ENCODE results near the gene ACOXL.
"Not testable (repeated sequence)": the region's sequence is repeated elsewhere in the genome, so short reads cannot be mapped to it uniquely, and the experiment has no call there.

The ACOXL gene

GRCh38 chr2:111034146-111034545, 301.8 kb downstream of the ACOXL start:
- no peaks in the 10 kb centered on the region for H3K36me3 Mint-ChIP-seq (ENCODE audit: low read depth)
- H3K27ac Mint-ChIP-seq, result no peak overlapping the region
- H3K9me3 Mint-ChIP-seq, result no peaks in the 10 kb centered on the region
- no peak overlapping the region for H3K4me3 Mint-ChIP-seq
- H3K4me1 Mint-ChIP-seq (ENCODE audit: low read depth), result peaks cover 44% of the 10 kb centered on the region
- H3K27me3 Mint-ChIP-seq, result peaks cover 69% of the 10 kb centered on the region

GRCh38 chr2:111034606-111035005, 302.2 kb downstream of the ACOXL start:
- H3K4me3 Mint-ChIP-seq, result no peak overlapping the region
- peaks cover 74% of the 10 kb centered on the region for H3K27me3 Mint-ChIP-seq
- no peaks in the 10 kb centered on the region for H3K36me3 Mint-ChIP-seq (ENCODE audit: low read depth)
- H3K4me1 Mint-ChIP-seq (ENCODE audit: low read depth), result peaks cover 45% of the 10 kb centered on the region
- H3K9me3 Mint-ChIP-seq, result no peaks in the 10 kb centered on the region
- H3K27ac Mint-ChIP-seq, result no peak overlapping the region

- Mint-ChIP-seq H3K27ac (no peak overlapping the region), H3K27me3 (peaks cover 72% of the 10 kb centered on the region), H3K4me1 (ENCODE audit: low read depth) (peaks cover 45% of the 10 kb centered on the region), H3K4me3 (no peak overlapping the region), H3K9me3 (no peaks in the 10 kb centered on the region), H3K36me3 (ENCODE audit: low read depth) (no peaks in the 10 kb centered on the region)
These were observed 303.6 kb downstream of the ACOXL start for GRCh38 chr2:111035830-111036441.

GRCh38 chr2:111037128-111037527, 304.8 kb downstream of the ACOXL start:
- H3K27me3 Mint-ChIP-seq, result peaks cover 60% of the 10 kb centered on the region
- H3K27ac Mint-ChIP-seq, result no peak overlapping the region
- no peaks in the 10 kb centered on the region for H3K36me3 Mint-ChIP-seq (ENCODE audit: low read depth)
- no peaks in the 10 kb centered on the region for H3K9me3 Mint-ChIP-seq
- H3K4me1 Mint-ChIP-seq (ENCODE audit: low read depth), result peaks cover 47% of the 10 kb centered on the region
- H3K4me3 Mint-ChIP-seq, result no peak overlapping the region

GRCh38 chr2:111039628-111040383, 307.4 kb downstream of the ACOXL start:
- H3K4me3 Mint-ChIP-seq, result no peak overlapping the region
- H3K27me3 Mint-ChIP-seq, result peaks cover 47% of the 10 kb centered on the region
- H3K27ac Mint-ChIP-seq, result no peak overlapping the region
- H3K36me3 Mint-ChIP-seq (ENCODE audit: low read depth), result no peaks in the 10 kb centered on the region
- peaks cover 58% of the 10 kb centered on the region for H3K4me1 Mint-ChIP-seq (ENCODE audit: low read depth)
- no peaks in the 10 kb centered on the region for H3K9me3 Mint-ChIP-seq

GRCh38 chr2:111041398-111042202, 309.2 kb downstream of the ACOXL start:
- no peak overlapping the region for H3K27ac Mint-ChIP-seq
- peaks cover 57% of the 10 kb centered on the region for H3K4me1 Mint-ChIP-seq (ENCODE audit: low read depth)
- peaks cover 49% of the 10 kb centered on the region for H3K27me3 Mint-ChIP-seq
- H3K36me3 Mint-ChIP-seq (ENCODE audit: low read depth), result no peaks in the 10 kb centered on the region
- peaks cover 8% of the 10 kb centered on the region for H3K9me3 Mint-ChIP-seq
- H3K4me3 Mint-ChIP-seq, result no peak overlapping the region

GRCh38 chr2:111042261-111042660, 309.9 kb downstream of the ACOXL start:
- peaks cover 11% of the 10 kb centered on the region for H3K9me3 Mint-ChIP-seq
- peak overlapping the region; percentile 3 for H3K4me3 Mint-ChIP-seq
- peaks cover 51% of the 10 kb centered on the region for H3K4me1 Mint-ChIP-seq (ENCODE audit: low read depth)
- peaks cover 51% of the 10 kb centered on the region for H3K27me3 Mint-ChIP-seq
- no peaks in the 10 kb centered on the region for H3K36me3 Mint-ChIP-seq (ENCODE audit: low read depth)
- H3K27ac Mint-ChIP-seq, result no peak overlapping the region

GRCh38 chr2:111042772-111043771, 310.7 kb downstream of the ACOXL start:
- Mint-ChIP-seq H3K27ac (peak overlapping the region; percentile 66), H3K36me3 (ENCODE audit: low read depth) (no peaks in the 10 kb centered on the region), H3K4me3 (peak overlapping the region; percentile 12), H3K27me3 (peaks cover 54% of the 10 kb centered on the region), H3K9me3 (peaks cover 14% of the 10 kb centered on the region), H3K4me1 (ENCODE audit: low read depth) (peaks cover 47% of the 10 kb centered on the region)

GRCh38 chr2:111044066-111044465, 311.7 kb downstream of the ACOXL start:
- Mint-ChIP-seq H3K4me1 (ENCODE audit: low read depth) (peaks cover 50% of the 10 kb centered on the region), H3K36me3 (ENCODE audit: low read depth) (no peaks in the 10 kb centered on the region), H3K9me3 (peaks cover 16% of the 10 kb centered on the region), H3K4me3 (no peak overlapping the region), H3K27me3 (peaks cover 54% of the 10 kb centered on the region), H3K27ac (no peak overlapping the region)

GRCh38 chr2:111045236-111045635, 312.9 kb downstream of the ACOXL start:
- H3K36me3 Mint-ChIP-seq (ENCODE audit: low read depth); H3K27ac Mint-ChIP-seq; H3K4me3 Mint-ChIP-seq: not testable (repeated sequence)
- Mint-ChIP-seq H3K27me3 (peaks cover 44% of the 10 kb centered on the region), H3K9me3 (peaks cover 16% of the 10 kb centered on the region), H3K4me1 (ENCODE audit: low read depth) (peaks cover 59% of the 10 kb centered on the region)

- peaks cover 66% of the 10 kb centered on the region for H3K4me1 Mint-ChIP-seq (ENCODE audit: low read depth)
These were observed 313.5 kb downstream of the ACOXL start for GRCh38 chr2:111045771-111046444.

GRCh38 chr2:111046670-111047069, 314.3 kb downstream of the ACOXL start:
- Mint-ChIP-seq H3K36me3 (ENCODE audit: low read depth) (no peaks in the 10 kb centered on the region), H3K4me3 (no peak overlapping the region), H3K9me3 (peaks cover 16% of the 10 kb centered on the region), H3K27ac (no peak overlapping the region), H3K4me1 (ENCODE audit: low read depth) (peaks cover 74% of the 10 kb centered on the region), H3K27me3 (peaks cover 40% of the 10 kb centered on the region)

More at GRCh38 chr2:111045771-111046444, 313.5 kb downstream of the ACOXL start:
- peaks cover 16% of the 10 kb centered on the region for H3K9me3 Mint-ChIP-seq
- H3K27me3 Mint-ChIP-seq, result peaks cover 40% of the 10 kb centered on the region
- H3K27ac Mint-ChIP-seq, result no peak overlapping the region
- H3K4me3 Mint-ChIP-seq, result no peak overlapping the region
- no peaks in the 10 kb centered on the region for H3K36me3 Mint-ChIP-seq (ENCODE audit: low read depth)

GRCh38 chr2:111048856-111049768, 316.7 kb downstream of the ACOXL start:
- no peaks in the 10 kb centered on the region for H3K36me3 Mint-ChIP-seq (ENCODE audit: low read depth)

More at GRCh38 chr2:111048856-111049768, 316.7 kb downstream of the ACOXL start:
- H3K4me1 Mint-ChIP-seq (ENCODE audit: low read depth), result peaks cover 68% of the 10 kb centered on the region
- H3K27ac Mint-ChIP-seq, result peak overlapping the region; percentile 97
- peaks cover 47% of the 10 kb centered on the region for H3K27me3 Mint-ChIP-seq
- H3K9me3 Mint-ChIP-seq, result peaks cover 16% of the 10 kb centered on the region
- H3K4me3 Mint-ChIP-seq, result peak overlapping the region; percentile 63

Data from stimulated activated naive CD8-positive, alpha-beta T cell treated with anti-CD3 and anti-CD28 coated beads, Interleukin-15, Interleukin-2, amounts not matched to agents 100 ng/mL and 50 ng/mL, for 24 hours (primary cell).